LNCaP clone FGC (cell line): ENCODE results near the gene IDUA.

Experiments
- DNase-seq: peaks from one replicate; pipeline ENCODE4 v3.0.0-alpha.2; 2011; ENCODE audit warnings: low read depth
- H3K4me3 ChIP-seq: 2 replicates; pipeline ENCODE4 v1.5.1; 2011; ENCODE audit warnings: mild to moderate bottlenecking, low read depth, low read length, control low read depth
- CTCF ChIP-seq: IDR thresholded peaks from 2 replicates; pipeline ENCODE4 v1.5.1; 2012; ENCODE audit warnings: mild to moderate bottlenecking; ENCODE audit not compliant: control insufficient read depth, insufficient read depth; ENCODE audit errors: extremely low read depth

Gene IDUA

GRCh38 chr4:1013225-1014073, 26.6 kb downstream of the IDUA start:
- no peak for DNase-seq
- peak overlapping the region; percentile 73 for H3K4me3 ChIP-seq
- no peak for TF ChIP-seq CTCF

- no peak for DNase-seq
- H3K4me3 ChIP-seq: no peak overlapping the region
- no peak for TF ChIP-seq CTCF
These were observed 27.7 kb downstream of the IDUA start for GRCh38 chr4:1014291-1015167.

- DNase-seq: no peak
- TF ChIP-seq CTCF: no peak
These were observed 28.3 kb downstream of the IDUA start for GRCh38 chr4:1015179-1015578.

GRCh38 chr4:1015746-1016145, 28.9 kb downstream of the IDUA start:
- TF ChIP-seq CTCF: no peak
- DNase-seq: no peak
- H3K4me3 ChIP-seq: no peak overlapping the region

More at GRCh38 chr4:1015179-1015578, 28.3 kb downstream of the IDUA start:
- no peak overlapping the region for H3K4me3 ChIP-seq

- H3K4me3 ChIP-seq: no peak overlapping the region
- no peak for DNase-seq
- no peak for TF ChIP-seq CTCF
These were observed 30.4 kb downstream of the IDUA start for GRCh38 chr4:1017211-1017610.

GRCh38 chr4:1017706-1018105, 30.9 kb downstream of the IDUA start:
- no peak overlapping the region for H3K4me3 ChIP-seq
- no peak for DNase-seq
- no peak for TF ChIP-seq CTCF
